HepG2 (cell line): ENCODE data around the gene PRELID1. TPM values are rescaled to one million over a fixed set of nuclear protein-coding genes. Genes with fewer than 3 reads are reported as not detected.
A peak's percentile ranks its signal among the peaks of the same experiment; 100 is the strongest.

Source experiments
- ASH2L ChIP-seq: fragments of 300-600, 200-600 bp; sonication (generic); IDR thresholded peaks from 2 replicates; pipeline ENCODE4 v1.7.0; 2017; ENCODE audit warnings: low read depth, mild to moderate bottlenecking, moderate library complexity, mixed read lengths, low read length; ENCODE audit not compliant: insufficient read length
- HMG20B ChIP-seq: conservative IDR thresholded peaks from 2 replicates; pipeline ENCODE4 v1.6.1; 2016; ENCODE audit warnings: missing genetic modification reagents, missing compliant biosample characterization
- IKZF5 ChIP-seq: IDR thresholded peaks from 2 replicates; pipeline ENCODE4 v1.6.1; 2018; ENCODE audit warnings: missing genetic modification reagents, mild to moderate bottlenecking, missing compliant biosample characterization
- PHF21A ChIP-seq: sonication (generic); formaldehyde crosslinking; IDR thresholded peaks from 2 replicates; pipeline ENCODE4 v1.5.0; 2020; ENCODE audit warnings: mild to moderate bottlenecking, missing genetic modification reagents
- RFX3 ChIP-seq: IDR thresholded peaks from 2 replicates; pipeline ENCODE4 v1.6.1; 2016; ENCODE audit warnings: missing biosample characterization, missing genetic modification reagents
- SKIL ChIP-seq: sonication (generic); formaldehyde crosslinking; IDR thresholded peaks from 2 replicates; pipeline ENCODE4 v1.8.0; 2022; ENCODE audit warnings: missing genetic modification reagents, mild to moderate bottlenecking, moderate library complexity, borderline replicate concordance
- SPEN ChIP-seq: sonication (generic); formaldehyde crosslinking; IDR thresholded peaks from 2 replicates; pipeline ENCODE4 v1.5.1; 2020; ENCODE audit warnings: low read depth, mild to moderate bottlenecking, missing genetic modification reagents
- THAP8 ChIP-seq: sonication (generic); formaldehyde crosslinking; IDR thresholded peaks from 2 replicates; pipeline ENCODE4 v1.5.1; 2020; ENCODE audit warnings: missing genetic modification reagents, mild to moderate bottlenecking, borderline replicate concordance
- ZNF484 ChIP-seq: sonication (generic); formaldehyde crosslinking; IDR thresholded peaks from 2 replicates; pipeline ENCODE4 v1.5.1; 2020; ENCODE audit warnings: mild to moderate bottlenecking, low read depth, missing genetic modification reagents, borderline replicate concordance
- ZNF558 ChIP-seq: sonication (generic); formaldehyde crosslinking; IDR thresholded peaks from 2 replicates; pipeline ENCODE4 v1.9.0; 2022; ENCODE audit warnings: mild to moderate bottlenecking, missing genetic modification reagents, borderline replicate concordance
- ZNF629 ChIP-seq: sonication (generic); formaldehyde crosslinking; conservative IDR thresholded peaks from 2 replicates; pipeline ENCODE4 v1.5.0; 2020; ENCODE audit warnings: missing genetic modification reagents
- ZNF652 ChIP-seq: IDR thresholded peaks from 2 replicates; pipeline ENCODE4 v1.6.1; 2016; ENCODE audit warnings: low read depth, borderline replicate concordance
- ZNF687 ChIP-seq: sonication (generic); formaldehyde crosslinking; IDR thresholded peaks from 2 replicates; pipeline ENCODE4 v1.5.1; 2020; ENCODE audit warnings: mild to moderate bottlenecking, missing genetic modification reagents, moderate library complexity
- ZNF883 ChIP-seq: sonication (generic); formaldehyde crosslinking; IDR thresholded peaks from 2 replicates; pipeline ENCODE4 v1.5.1; 2020; ENCODE audit warnings: mild to moderate bottlenecking, missing genetic modification reagents; ENCODE audit errors: not compliant biosample characterization
- ZSCAN5A ChIP-seq: sonication (generic); formaldehyde crosslinking; IDR thresholded peaks from 2 replicates; pipeline ENCODE4 v1.8.0; 2022; ENCODE audit warnings: mild to moderate bottlenecking, missing genetic modification reagents, borderline replicate concordance
- ZZZ3 ChIP-seq: sonication (generic); formaldehyde crosslinking; IDR thresholded peaks from 2 replicates; pipeline ENCODE4 v1.4.0; 2020; ENCODE audit warnings: missing genetic modification reagents, mild to moderate bottlenecking, borderline replicate concordance
- polyA plus RNA-seq, 8 experiments: library from polyadenylated mRNA; depleted of rRNA in 3 of 8; stranded (reverse) in 7 of 8; unstranded in 1 of 8; fragments of >200 nt; fragmentation: Illumina TruSeq in 4 of 8; extraction: Trizol in 4 of 8; gene quantifications; 2 replicates each; pipeline versions ENCODE4 v1.2.1 to v1.2.3, GENCODE V29; 2011 to 2016; ENCODE audit warnings: low read depth in 4 of 8, missing spikeins in 1 of 8, mixed read lengths in 1 of 8; ENCODE audit not compliant: insufficient read depth in 1 of 8
- total RNA-seq, 5 experiments: library from RNA; depleted of rRNA; stranded (reverse); fragments of >200 nt; fragmentation: Illumina TruSeq; extraction: Trizol; gene quantifications; 2 replicates each; pipeline ENCODE4 v1.2.3, GENCODE V29; 2016; ENCODE audit warnings: low read depth in 1 of 5

Gene PRELID1
- total and polyA plus RNA-seq, 2 of the 13 experiments (the other 11 are each of a cell fraction or from before 2014, with no cell fraction given) = 250 to 271 TPM

- TF ChIP-seq SKIL (peak; percentile 66), PHF21A (CRISPR knock-in tag) (no peak), THAP8 (no peak), SPEN (CRISPR knock-in tag) (peak; percentile 63; the same call in 1 of the 2 replicates), ZZZ3 (no peak), ZNF558 (CRISPR knock-in tag) (peak; percentile 76; the same call in 1 of the 2 replicates), HMG20B (no peak), ZNF484 (CRISPR knock-in tag) (no peak), ZNF652 (CRISPR knock-in tag) (no peak), ZNF883 (CRISPR knock-in tag) (peak; percentile 76), ZSCAN5A (no peak), ASH2L (peak; percentile 39), IKZF5 (CRISPR knock-in tag) (0 out of 2 replicates have a peak, but pooled peaks have one; percentile 19), RFX3 (CRISPR knock-in tag) (no peak), ZNF629 (CRISPR knock-in tag) (0 out of 2 replicates have a peak, but pooled peaks have one; percentile 5), ZNF687 (peak; percentile 96)
Observed at GRCh38 chr5:177303121-177303924, at the start of gene PRELID1, which contains the start of gene RAB24 (continued).
